Measurements from ENCODE around the gene MISP3. TPM values are rescaled to one million over a fixed set of nuclear protein-coding genes. Genes with fewer than 3 reads are reported as not detected.

MISP3 gene
- polyA plus RNA-seq, 1 donor from 2014 or later: 8.2 TPM

DNA sequence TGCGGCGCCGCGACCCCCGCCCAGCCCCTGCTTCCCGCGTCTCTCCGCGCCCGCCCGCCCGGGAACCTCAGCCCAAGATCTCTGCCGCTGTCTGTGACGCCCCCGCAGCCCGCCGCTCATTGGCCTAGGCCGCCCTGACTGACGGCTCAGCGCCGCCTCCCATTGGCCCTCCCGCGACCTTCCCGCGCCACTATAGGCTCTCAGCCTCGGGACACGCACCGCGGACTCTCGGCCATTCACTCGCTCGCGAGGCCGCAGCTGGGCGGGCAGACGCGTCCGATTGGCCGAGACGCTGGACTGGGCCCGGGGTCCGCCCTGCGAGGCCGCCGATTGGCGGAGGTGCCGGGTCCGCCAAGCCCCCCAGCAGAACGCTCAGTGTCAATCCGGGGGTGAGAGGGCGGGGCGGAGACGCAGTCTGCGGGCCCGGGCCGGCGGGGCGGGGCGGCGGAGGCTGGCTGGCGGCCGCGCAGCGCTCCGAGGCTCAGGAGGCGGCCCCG is 45.1 kb downstream of the MISP3 start, which contains the start of gene PRKACA:
Gene PRKACA (minus strand): TSS at position 95 of the 497 bp plus-strand sequence. CDS start 215 bp downstream, outside the sequence.
- Histone ChIP-seq H3F3A (ENCODE audit: insufficient read depth, low read length, poor library complexity, severe bottlenecking) (no peaks in the 10 kb centered on the region), H4K20me1 (ENCODE audit: insufficient read depth) (no peaks in the 10 kb centered on the region), H3K9me3 (ENCODE audit: low read length) (no peaks in the 10 kb centered on the region), H3K9me2 (ENCODE audit: insufficient read depth, low read length) (no peaks in the 10 kb centered on the region), H3K79me2 (replicated peaks; ENCODE audit: insufficient read depth, low read length) (peaks cover 29% of the 10 kb centered on the region), H3K27me3 (ENCODE audit: insufficient read depth, low read depth, low read length) (no peaks in the 10 kb centered on the region), H3K9ac (ENCODE audit: low read length) (peak within 1 kb of the TSS; percentile 74), H3K36me3 (ENCODE audit: insufficient read depth, low read length) (no peaks in the 10 kb centered on the region), H3K4me3 (ENCODE audit: low read length) (peak within 1 kb of the TSS; percentile 81), H3K4me2 (ENCODE audit: low read length) (peak within 1 kb of the TSS; percentile 91), H3K27ac (ENCODE audit: low read length) (peak within 1 kb of the TSS; percentile 76), H2AFZ (ENCODE audit: low read depth, low read length) (peak within 1 kb of the TSS; percentile 54)
- TF ChIP-seq POLR2AphosphoS5 (IDR thresholded peaks at IDR 0.05) (peak; percentile 68), TAF1 (IDR thresholded peaks at IDR 0.05; ENCODE audit: low read depth) (peak; percentile 25), MXI1 (conservative IDR thresholded peaks at IDR 0.05; ENCODE audit: poor library complexity, severe bottlenecking) (no peak), RAD21 (conservative IDR thresholded peaks at IDR 0.05) (no peak), SMC3 (conservative IDR thresholded peaks at IDR 0.05; ENCODE audit: poor library complexity) (no peak)
- TF ChIP-seq, protein P1, sequence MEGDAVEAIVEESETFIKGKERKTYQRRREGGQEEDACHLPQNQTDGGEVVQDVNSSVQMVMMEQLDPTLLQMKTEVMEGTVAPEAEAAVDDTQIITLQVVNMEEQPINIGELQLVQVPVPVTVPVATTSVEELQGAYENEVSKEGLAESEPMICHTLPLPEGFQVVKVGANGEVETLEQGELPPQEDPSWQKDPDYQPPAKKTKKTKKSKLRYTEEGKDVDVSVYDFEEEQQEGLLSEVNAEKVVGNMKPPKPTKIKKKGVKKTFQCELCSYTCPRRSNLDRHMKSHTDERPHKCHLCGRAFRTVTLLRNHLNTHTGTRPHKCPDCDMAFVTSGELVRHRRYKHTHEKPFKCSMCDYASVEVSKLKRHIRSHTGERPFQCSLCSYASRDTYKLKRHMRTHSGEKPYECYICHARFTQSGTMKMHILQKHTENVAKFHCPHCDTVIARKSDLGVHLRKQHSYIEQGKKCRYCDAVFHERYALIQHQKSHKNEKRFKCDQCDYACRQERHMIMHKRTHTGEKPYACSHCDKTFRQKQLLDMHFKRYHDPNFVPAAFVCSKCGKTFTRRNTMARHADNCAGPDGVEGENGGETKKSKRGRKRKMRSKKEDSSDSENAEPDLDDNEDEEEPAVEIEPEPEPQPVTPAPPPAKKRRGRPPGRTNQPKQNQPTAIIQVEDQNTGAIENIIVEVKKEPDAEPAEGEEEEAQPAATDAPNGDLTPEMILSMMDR (IDR thresholded peaks at IDR 0.05; ENCODE audit: poor library complexity, severe bottlenecking): peak; percentile 52

DNA sequence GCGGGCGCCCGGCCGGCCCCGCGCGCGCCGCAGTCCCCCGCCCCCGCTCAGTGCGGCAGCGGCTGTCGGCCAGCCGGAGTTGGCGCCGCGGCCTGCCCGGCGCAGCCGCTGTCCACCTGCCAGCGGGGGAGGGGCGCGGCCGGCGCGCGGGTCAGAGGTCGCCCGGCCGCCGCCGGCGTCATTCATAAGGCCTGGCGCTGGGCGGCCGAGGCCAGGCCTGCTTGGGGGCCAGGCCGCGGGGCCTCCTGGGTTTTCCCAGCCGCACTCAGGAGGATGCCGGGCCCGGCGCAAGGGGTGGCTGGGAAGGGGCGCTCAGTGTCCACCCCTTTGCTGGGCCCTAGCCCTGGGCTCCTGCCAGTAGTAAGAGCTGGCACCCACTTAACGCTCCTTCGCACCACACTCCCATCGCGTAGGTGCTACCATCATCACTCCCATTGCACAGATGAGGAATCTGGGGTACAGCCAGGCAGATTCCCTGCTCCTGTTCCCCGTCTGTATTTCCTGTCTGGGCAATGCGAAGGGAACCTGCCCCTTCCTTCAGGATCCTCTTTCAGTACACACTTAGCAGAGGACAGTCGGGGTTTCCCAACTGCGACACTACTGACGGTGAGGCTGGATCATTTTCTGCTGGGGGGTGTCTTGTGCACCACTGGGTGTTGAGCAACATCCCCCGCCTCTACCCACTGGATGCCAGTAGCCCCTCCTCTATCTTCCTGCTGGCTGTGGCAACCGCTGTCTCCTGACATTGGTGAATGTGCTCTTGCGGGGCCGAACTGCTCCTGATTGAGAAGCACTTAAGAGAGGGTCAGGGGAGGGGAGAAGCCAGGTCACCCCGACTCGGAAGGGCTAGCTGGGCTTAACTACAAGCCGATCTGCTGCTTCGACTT is 45.8 kb downstream of the MISP3 start:
- peak overlapping the region; percentile 76 for H3K27ac ChIP-seq (ENCODE audit: low read length)
- peak overlapping the region; percentile 54 for H2AFZ ChIP-seq (ENCODE audit: low read depth, low read length)
- no peaks in the 10 kb centered on the region for H3K9me2 ChIP-seq (ENCODE audit: insufficient read depth, low read length)
- H3K9me3 ChIP-seq (ENCODE audit: low read length): no peaks in the 10 kb centered on the region
- no peaks in the 10 kb centered on the region for H3F3A ChIP-seq (ENCODE audit: insufficient read depth, low read length, poor library complexity, severe bottlenecking)
- H3K36me3 ChIP-seq (ENCODE audit: insufficient read depth, low read length): no peaks in the 10 kb centered on the region
- no peaks in the 10 kb centered on the region for H4K20me1 ChIP-seq (ENCODE audit: insufficient read depth)
- peaks cover 29% of the 10 kb centered on the region for H3K79me2 ChIP-seq (replicated peaks; ENCODE audit: insufficient read depth, low read length)
- peak overlapping the region; percentile 86 for H3K4me2 ChIP-seq (ENCODE audit: low read length)
- TF ChIP-seq SMC3 (conservative IDR thresholded peaks at IDR 0.05; ENCODE audit: poor library complexity): peak; percentile 24
- TF ChIP-seq EP300 (conservative IDR thresholded peaks at IDR 0.05; ENCODE audit: poor library complexity, severe bottlenecking): no peak
- peak; percentile 17 for TF ChIP-seq TAF1 (IDR thresholded peaks at IDR 0.05; ENCODE audit: low read depth)
- no peak for TF ChIP-seq MXI1 (conservative IDR thresholded peaks at IDR 0.05; ENCODE audit: poor library complexity, severe bottlenecking)
- H3K27me3 ChIP-seq (ENCODE audit: insufficient read depth, low read depth, low read length): no peaks in the 10 kb centered on the region
- peak overlapping the region; percentile 74 for H3K9ac ChIP-seq (ENCODE audit: low read length)
- H3K4me3 ChIP-seq (ENCODE audit: low read length): peak overlapping the region; percentile 76

DNA sequence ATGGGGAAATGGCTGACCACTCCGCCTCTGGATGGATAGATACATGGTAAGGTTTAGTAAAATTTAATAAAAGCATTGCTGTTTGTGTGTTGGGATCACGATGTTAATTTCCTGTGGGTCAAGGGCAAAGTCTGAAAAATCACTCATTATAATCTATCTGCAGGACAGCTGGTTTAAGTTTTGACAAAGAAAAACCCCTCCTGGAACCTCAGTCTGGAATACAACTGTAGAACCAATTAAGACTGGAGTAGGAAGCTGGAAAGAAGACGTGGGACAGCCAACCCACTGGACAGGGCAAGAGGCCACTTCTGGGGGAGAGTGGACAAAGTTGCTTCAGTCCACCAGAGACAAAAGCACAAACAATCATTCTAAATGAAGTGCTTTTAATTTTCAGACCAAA is 46.6 kb downstream of the MISP3 start:
- peak overlapping the region; percentile 86 for H3K4me2 ChIP-seq (ENCODE audit: low read length)
- H3K9me3 ChIP-seq (ENCODE audit: low read length): no peaks in the 10 kb centered on the region
- no peak overlapping the region for H2AFZ ChIP-seq (ENCODE audit: low read depth, low read length)
- H3K4me3 ChIP-seq (ENCODE audit: low read length): peak overlapping the region; percentile 76
- no peak overlapping the region for H3K27ac ChIP-seq (ENCODE audit: low read length)
- no peaks in the 10 kb centered on the region for H3F3A ChIP-seq (ENCODE audit: insufficient read depth, low read length, poor library complexity, severe bottlenecking)
- H3K27me3 ChIP-seq (ENCODE audit: insufficient read depth, low read depth, low read length): no peaks in the 10 kb centered on the region
- peak overlapping the region; percentile 74 for H3K9ac ChIP-seq (ENCODE audit: low read length)
- H3K9me2 ChIP-seq (ENCODE audit: insufficient read depth, low read length): no peaks in the 10 kb centered on the region
- H3K36me3 ChIP-seq (ENCODE audit: insufficient read depth, low read length): no peaks in the 10 kb centered on the region
- TF ChIP-seq MXI1 (conservative IDR thresholded peaks at IDR 0.05; ENCODE audit: poor library complexity, severe bottlenecking): no peak
- no peak for TF ChIP-seq EP300 (conservative IDR thresholded peaks at IDR 0.05; ENCODE audit: poor library complexity, severe bottlenecking)
- TF ChIP-seq, protein P2, sequence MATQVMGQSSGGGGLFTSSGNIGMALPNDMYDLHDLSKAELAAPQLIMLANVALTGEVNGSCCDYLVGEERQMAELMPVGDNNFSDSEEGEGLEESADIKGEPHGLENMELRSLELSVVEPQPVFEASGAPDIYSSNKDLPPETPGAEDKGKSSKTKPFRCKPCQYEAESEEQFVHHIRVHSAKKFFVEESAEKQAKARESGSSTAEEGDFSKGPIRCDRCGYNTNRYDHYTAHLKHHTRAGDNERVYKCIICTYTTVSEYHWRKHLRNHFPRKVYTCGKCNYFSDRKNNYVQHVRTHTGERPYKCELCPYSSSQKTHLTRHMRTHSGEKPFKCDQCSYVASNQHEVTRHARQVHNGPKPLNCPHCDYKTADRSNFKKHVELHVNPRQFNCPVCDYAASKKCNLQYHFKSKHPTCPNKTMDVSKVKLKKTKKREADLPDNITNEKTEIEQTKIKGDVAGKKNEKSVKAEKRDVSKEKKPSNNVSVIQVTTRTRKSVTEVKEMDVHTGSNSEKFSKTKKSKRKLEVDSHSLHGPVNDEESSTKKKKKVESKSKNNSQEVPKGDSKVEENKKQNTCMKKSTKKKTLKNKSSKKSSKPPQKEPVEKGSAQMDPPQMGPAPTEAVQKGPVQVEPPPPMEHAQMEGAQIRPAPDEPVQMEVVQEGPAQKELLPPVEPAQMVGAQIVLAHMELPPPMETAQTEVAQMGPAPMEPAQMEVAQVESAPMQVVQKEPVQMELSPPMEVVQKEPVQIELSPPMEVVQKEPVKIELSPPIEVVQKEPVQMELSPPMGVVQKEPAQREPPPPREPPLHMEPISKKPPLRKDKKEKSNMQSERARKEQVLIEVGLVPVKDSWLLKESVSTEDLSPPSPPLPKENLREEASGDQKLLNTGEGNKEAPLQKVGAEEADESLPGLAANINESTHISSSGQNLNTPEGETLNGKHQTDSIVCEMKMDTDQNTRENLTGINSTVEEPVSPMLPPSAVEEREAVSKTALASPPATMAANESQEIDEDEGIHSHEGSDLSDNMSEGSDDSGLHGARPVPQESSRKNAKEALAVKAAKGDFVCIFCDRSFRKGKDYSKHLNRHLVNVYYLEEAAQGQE (IDR thresholded peaks at IDR 0.05; ENCODE audit: borderline replicate concordance): no peak
- TF ChIP-seq SMC3 (conservative IDR thresholded peaks at IDR 0.05; ENCODE audit: poor library complexity): no peak
- TF ChIP-seq POLR2AphosphoS5 (IDR thresholded peaks at IDR 0.05): no peak
- TF ChIP-seq, protein P1 (IDR thresholded peaks at IDR 0.05; ENCODE audit: poor library complexity, severe bottlenecking): no peak
- TF ChIP-seq TAF1 (IDR thresholded peaks at IDR 0.05; ENCODE audit: low read depth): no peak
- no peak for TF ChIP-seq EZH2 (IDR thresholded peaks at IDR 0.05; ENCODE audit: borderline replicate concordance, insufficient read depth, low read length, poor library complexity, severe bottlenecking)
- no peak for TF ChIP-seq RAD21 (conservative IDR thresholded peaks at IDR 0.05)
- no peaks in the 10 kb centered on the region for H4K20me1 ChIP-seq (ENCODE audit: insufficient read depth)
- H3K79me2 ChIP-seq (replicated peaks; ENCODE audit: insufficient read depth, low read length): peaks cover 29% of the 10 kb centered on the region

All from neural cell (in vitro differentiated cells).